Ammon's horn (tissue), 1 donor: Measurements from ENCODE around the gene PRPH.
"Not testable (repeated sequence)": the region's sequence is repeated elsewhere in the genome, so short reads cannot be mapped to it uniquely, and the experiment has no call there.

Experiments used
- DNase-seq: peaks from one replicate; pipeline ENCODE4 v3.0.0-alpha.2; 2016; ENCODE audit warnings: low spot score

PRPH gene

GRCh38 chr12:49333778-49334177 lies 38.8 kb downstream of the PRPH start:
- DNase-seq: not testable (repeated sequence)

GRCh38 chr12:49334226-49334625 lies 39.3 kb downstream of the PRPH start:
- no peak for DNase-seq

- no peak for DNase-seq
Observed at GRCh38 chr12:49334681-49335080, 39.7 kb downstream of the PRPH start.

GRCh38 chr12:49335118-49335954 lies 40.4 kb downstream of the PRPH start:
- no peak for DNase-seq

- DNase-seq: no peak
Observed at GRCh38 chr12:49335955-49336644, 41.2 kb downstream of the PRPH start.

- peak; percentile 67 for DNase-seq
Observed at GRCh38 chr12:49336645-49337584, 42.0 kb downstream of the PRPH start, which contains the start of gene C1QL4. C1QL4 (minus strand) TSS chr12:49337188; CDS start chr12:49336477, 711 bp downstream.

GRCh38 chr12:49338830-49339463 lies 44.0 kb downstream of the PRPH start:
- no peak for DNase-seq

- no peak for DNase-seq
Observed at GRCh38 chr12:49339464-49339861, 44.5 kb downstream of the PRPH start.

GRCh38 chr12:49340095-49340870 lies 45.3 kb downstream of the PRPH start:
- DNase-seq: no peak

- no peak for DNase-seq
Observed at GRCh38 chr12:49340971-49341776, 46.2 kb downstream of the PRPH start.

GRCh38 chr12:49341777-49342065 lies 46.8 kb downstream of the PRPH start:
- no peak for DNase-seq

GRCh38 chr12:49342066-49342913 lies 47.3 kb downstream of the PRPH start:
- peak; percentile 65 for DNase-seq

- DNase-seq: no peak
Observed at GRCh38 chr12:49342914-49343731, 48.2 kb downstream of the PRPH start.

GRCh38 chr12:49344486-49345050 lies 49.6 kb downstream of the PRPH start:
- no peak for DNase-seq

GRCh38 chr12:49345051-49345824 lies 50.3 kb downstream of the PRPH start:
- no peak for DNase-seq

- DNase-seq: no peak
Observed at GRCh38 chr12:49345825-49346658, 51.1 kb downstream of the PRPH start.
